GM21786 (cell line): ENCODE measurements around the gene ELMO2.

Experiments
- ATAC-seq: cut with Tn5 transposase; IDR thresholded peaks from one replicate; pipeline ENCODE4 v1.9.1; 2021; ENCODE audit not compliant: unreplicated experiment

ELMO2 gene

GRCh38 chr20:46406200-46406985, at the start of gene ELMO2:
Gene ELMO2, minus strand, starts transcription at chr20:46406615. Its CDS starts 12,133 bp downstream, at chr20:46394482.
- ATAC-seq, result peak; percentile 82

GRCh38 chr20:46455729-46456128, 49.3 kb upstream of the ELMO2 start:
- no peak for ATAC-seq

- ATAC-seq, result no peak
These were observed 40.4 kb upstream of the ELMO2 start for GRCh38 chr20:46446851-46447250.

GRCh38 chr20:46439837-46440236, 33.4 kb upstream of the ELMO2 start:
- no peak for ATAC-seq

GRCh38 chr20:46438156-46438750, 31.8 kb upstream of the ELMO2 start:
- ATAC-seq, result no peak

- no peak for ATAC-seq
These were observed 28.7 kb upstream of the ELMO2 start for GRCh38 chr20:46435146-46435545.

GRCh38 chr20:46434597-46434996, 28.2 kb upstream of the ELMO2 start:
- no peak for ATAC-seq

- ATAC-seq, result no peak
These were observed 26.6 kb upstream of the ELMO2 start for GRCh38 chr20:46433051-46433450.

GRCh38 chr20:46430921-46431712, 24.7 kb upstream of the ELMO2 start:
- ATAC-seq, result no peak

- ATAC-seq, result no peak
These were observed 21.0 kb upstream of the ELMO2 start for GRCh38 chr20:46427384-46427783.

- ATAC-seq, result no peak
These were observed 17.6 kb upstream of the ELMO2 start for GRCh38 chr20:46423882-46424482.

- ATAC-seq, result no peak
These were observed 16.9 kb upstream of the ELMO2 start for GRCh38 chr20:46423342-46423741.

GRCh38 chr20:46420878-46421277, 14.5 kb upstream of the ELMO2 start:
- ATAC-seq, result no peak

GRCh38 chr20:46419882-46420281, 13.5 kb upstream of the ELMO2 start:
- no peak for ATAC-seq

- ATAC-seq, result no peak
These were observed 10.4 kb upstream of the ELMO2 start for GRCh38 chr20:46416839-46417238.

- no peak for ATAC-seq
These were observed 10.0 kb upstream of the ELMO2 start for GRCh38 chr20:46416421-46416820.

- ATAC-seq, result no peak
These were observed 9.4 kb upstream of the ELMO2 start for GRCh38 chr20:46415773-46416172.

- ATAC-seq, result no peak
These were observed 8.2 kb upstream of the ELMO2 start for GRCh38 chr20:46414608-46415007.

- ATAC-seq, result no peak
These were observed 5.2 kb upstream of the ELMO2 start for GRCh38 chr20:46411637-46412036.

- no peak for ATAC-seq
These were observed 1.9 kb upstream of the ELMO2 start for GRCh38 chr20:46408281-46408731.

- no peak for ATAC-seq
These were observed 1.2 kb upstream of the ELMO2 start for GRCh38 chr20:46407671-46407996.
